NK-92 (cell line): ENCODE data around the gene EMILIN1.

ENCODE experiments used
- DNase-seq: peaks from one replicate; lab custom pipeline; 2025; ENCODE audit not compliant: unreplicated experiment; lab: John Stamatoyannopoulos, UW

Gene EMILIN1

GRCh38 chr2:27079233-27080139 lies 1.1 kb downstream of the EMILIN1 start:
- no peak for DNase-seq

DNA sequence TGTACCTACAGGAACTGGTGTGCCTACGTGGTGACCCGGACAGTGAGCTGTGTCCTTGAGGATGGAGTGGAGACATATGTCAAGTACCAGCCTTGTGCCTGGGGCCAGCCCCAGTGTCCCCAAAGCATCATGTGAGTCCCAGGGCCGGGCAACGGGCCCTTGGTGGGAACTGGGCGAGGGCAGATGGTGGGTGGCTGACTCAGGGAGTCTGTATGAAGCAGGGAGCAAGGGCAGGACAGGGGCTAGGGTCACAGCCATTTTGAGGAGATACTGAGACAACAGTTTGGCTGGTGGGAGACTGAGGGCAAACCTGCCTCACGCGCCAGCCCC lies 1.7 kb downstream of the EMILIN1 start:
- DNase-seq, result no peak

DNA sequence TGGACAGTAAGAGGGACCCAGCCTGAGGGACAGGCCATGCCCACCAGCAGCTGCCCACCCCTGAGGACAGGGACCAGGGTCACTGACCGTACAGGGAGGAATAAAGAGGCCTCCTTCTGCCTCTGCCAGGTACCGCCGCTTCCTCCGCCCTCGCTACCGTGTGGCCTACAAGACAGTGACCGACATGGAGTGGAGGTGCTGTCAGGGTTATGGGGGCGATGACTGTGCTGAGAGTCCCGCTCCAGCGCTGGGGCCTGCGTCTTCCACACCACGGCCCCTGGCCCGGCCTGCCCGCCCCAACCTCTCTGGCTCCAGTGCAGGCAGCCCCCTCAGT lies 2.2 kb downstream of the EMILIN1 start:
- no peak for DNase-seq

DNA sequence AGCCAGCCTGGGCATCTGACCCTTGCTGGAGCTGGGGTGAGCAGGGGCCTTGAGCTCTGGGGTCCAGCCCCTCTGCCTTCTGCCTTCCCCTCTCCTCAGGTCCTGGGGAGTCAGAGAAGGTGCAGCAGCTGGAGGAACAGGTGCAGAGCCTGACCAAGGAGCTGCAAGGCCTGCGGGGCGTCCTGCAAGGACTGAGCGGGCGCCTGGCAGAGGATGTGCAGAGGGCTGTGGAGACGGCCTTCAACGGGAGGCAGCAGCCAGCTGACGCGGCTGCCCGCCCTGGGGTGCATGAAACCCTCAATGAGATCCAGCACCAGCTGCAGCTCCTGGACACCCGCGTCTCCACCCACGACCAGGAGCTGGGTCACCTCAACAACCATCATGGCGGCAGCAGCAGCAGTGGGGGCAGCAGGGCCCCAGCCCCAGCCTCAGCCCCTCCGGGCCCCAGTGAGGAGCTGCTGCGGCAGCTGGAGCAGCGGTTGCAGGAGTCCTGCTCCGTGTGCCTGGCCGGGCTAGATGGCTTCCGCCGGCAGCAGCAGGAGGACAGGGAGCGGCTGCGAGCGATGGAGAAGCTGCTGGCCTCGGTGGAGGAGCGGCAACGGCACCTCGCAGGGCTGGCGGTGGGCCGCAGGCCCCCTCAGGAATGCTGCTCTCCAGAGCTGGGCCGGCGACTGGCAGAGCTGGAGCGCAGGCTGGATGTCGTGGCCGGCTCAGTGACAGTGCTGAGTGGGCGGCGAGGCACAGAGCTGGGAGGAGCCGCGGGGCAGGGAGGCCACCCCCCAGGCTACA lies 3.8 kb downstream of the EMILIN1 start:
- DNase-seq, result no peak

DNA sequence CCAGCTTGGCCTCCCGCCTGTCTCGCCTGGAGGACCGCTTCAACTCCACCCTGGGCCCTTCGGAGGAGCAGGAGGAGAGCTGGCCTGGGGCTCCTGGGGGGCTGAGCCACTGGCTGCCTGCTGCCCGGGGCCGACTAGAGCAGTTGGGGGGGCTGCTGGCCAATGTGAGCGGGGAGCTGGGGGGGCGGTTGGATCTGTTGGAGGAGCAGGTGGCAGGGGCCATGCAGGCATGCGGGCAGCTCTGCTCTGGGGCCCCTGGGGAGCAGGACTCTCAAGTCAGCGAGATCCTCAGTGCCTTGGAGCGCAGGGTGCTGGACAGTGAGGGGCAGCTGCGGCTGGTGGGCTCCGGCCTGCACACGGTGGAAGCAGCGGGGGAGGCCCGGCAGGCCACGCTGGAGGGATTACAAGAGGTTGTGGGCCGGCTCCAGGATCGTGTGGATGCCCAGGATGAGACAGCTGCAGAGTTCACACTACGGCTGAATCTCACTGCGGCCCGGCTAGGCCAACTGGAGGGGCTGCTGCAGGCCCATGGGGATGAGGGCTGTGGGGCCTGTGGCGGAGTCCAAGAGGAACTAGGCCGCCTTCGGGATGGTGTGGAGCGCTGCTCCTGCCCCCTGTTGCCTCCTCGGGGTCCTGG lies 4.5 kb downstream of the EMILIN1 start:
- DNase-seq, result no peak

DNA sequence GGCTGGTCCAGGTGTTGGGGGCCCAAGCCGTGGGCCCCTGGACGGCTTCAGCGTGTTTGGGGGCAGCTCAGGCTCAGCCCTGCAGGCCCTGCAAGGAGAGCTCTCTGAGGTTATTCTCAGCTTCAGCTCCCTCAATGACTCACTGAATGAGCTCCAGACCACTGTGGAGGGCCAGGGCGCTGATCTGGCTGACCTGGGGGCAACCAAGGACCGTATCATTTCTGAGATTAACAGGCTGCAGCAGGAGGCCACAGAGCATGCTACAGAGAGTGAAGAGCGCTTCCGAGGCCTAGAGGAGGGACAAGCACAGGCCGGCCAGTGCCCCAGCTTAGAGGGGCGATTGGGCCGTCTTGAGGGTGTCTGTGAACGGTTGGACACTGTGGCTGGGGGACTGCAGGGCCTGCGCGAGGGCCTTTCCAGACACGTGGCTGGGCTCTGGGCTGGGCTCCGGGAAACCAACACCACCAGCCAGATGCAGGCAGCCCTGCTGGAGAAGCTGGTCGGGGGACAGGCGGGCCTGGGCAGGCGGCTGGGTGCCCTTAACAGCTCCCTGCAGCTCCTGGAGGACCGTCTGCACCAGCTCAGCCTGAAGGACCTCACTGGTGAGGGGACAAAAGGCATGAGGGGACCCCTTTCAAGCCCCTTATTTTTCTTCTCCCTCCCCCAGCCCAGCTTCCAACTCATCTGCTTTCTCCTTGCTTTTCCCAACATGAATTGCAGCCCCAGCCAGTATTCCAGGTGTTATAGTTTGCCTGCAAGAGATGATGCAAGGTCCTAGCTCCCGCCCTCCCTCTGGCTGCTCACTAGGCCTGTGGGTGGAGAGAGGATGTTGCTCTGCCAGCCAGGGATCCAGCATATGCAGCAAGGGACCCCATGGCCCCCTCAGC lies 5.2 kb downstream of the EMILIN1 start:
- no peak for DNase-seq

GRCh38 chr2:27084297-27085061 lies 6.1 kb downstream of the EMILIN1 start:
- no peak for DNase-seq

GRCh38 chr2:27085062-27085672 lies 6.8 kb downstream of the EMILIN1 start:
- DNase-seq, result no peak

GRCh38 chr2:27085673-27086089 lies 7.3 kb downstream of the EMILIN1 start:
- DNase-seq, result no peak

DNA sequence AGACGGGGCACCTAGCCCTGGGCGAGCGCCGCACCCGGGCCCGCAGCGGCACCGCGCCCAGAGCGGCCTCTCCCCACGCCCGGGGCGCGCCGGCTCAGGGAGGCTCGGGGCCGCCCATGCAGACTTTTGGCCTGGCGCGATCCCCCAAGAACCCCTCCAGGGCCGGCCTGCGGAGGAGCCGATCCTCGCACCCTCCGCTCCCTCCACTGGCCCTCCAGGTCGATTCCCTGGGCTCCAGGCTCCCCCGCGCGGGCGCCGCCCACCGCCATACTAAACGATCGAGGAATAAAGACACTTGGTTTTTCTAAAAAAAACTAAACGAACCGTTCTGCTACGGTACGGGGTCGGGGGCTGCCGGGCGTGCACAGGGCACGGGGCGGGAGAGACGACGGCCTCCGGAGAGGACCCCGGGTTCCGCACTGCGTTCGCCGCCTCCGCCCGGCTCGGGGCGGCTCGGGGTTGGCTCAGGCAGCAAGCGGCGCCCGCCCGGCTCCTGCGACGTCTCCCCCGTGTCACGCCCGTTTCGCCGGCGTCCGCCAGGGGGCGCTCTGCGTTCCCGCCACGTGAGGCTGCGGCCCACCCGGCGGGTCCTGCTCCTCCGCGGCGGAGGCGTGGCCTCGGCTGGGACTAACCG lies 7.8 kb downstream of the EMILIN1 start:
- peak; percentile 75 for DNase-seq

DNA sequence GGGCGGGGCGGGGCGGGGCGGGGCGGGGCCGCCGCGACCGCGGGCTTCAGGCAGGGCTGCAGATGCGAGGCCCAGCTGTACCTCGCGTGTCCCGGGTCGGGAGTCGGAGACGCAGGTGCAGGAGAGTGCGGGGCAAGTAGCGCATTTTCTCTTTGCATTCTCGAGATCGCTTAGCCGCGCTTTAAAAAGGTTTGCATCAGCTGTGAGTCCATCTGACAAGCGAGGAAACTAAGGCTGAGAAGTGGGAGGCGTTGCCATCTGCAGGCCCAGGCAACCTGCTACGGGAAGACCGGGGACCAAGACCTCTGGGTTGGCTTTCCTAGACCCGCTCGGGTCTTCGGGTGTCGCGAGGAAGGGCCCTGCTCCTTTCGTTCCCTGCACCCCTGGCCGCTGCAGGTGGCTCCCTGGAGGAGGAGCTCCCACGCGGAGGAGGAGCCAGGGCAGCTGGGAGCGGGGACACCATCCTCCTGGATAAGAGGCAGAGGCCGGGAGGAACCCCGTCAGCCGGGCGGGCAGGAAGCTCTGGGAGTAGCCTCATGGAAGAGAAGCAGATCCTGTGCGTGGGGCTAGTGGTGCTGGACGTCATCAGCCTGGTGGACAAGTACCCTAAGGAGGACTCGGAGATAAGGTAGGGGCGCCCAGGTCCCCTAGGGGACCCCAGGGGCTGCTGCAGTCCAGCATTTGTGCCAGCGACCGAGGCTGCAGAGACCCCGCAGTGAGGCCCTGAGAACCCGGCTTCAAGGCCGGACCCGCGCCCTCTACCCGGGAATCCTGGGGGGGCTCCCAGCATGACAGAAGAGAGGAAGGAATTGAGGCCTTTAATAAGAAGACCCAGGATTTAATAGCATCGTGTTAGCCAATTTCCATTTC lies 8.5 kb downstream of the EMILIN1 start, which contains the start of gene KHK:
Gene KHK (plus strand): TSS at position 49 of the 870 bp plus-strand sequence. CDS start 488 bp downstream, at position 537.
- DNase-seq, result no peak

DNA sequence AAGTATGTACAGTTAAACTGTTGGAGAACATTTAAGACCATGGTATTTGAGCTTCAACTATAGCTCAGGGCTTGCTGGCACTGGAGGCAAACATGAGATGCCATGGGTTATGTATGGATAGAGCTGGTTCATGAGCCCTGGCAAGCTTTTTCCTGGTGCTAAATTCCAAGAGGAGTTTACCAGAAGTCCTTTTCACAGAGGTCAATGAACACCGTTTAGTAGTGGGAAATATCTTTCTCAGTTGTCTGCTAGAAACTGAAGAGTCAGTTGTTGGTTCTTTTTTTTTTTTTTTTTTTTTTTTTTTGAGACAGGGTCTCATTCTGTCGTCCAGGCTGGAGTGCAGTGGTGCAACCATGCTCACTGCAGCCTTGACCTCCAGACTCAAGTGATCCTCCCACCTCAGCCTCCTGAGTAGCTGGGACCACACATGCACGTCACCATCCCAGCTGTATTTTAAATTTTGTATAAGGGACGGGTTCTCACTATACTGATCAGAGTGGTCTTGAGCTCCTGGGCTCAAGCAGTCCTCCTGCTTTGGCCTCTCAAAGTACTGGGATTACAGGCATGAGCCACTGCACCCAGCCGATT lies 9.5 kb downstream of the EMILIN1 start:
- no peak for DNase-seq

GRCh38 chr2:27088634-27089033 lies 10.2 kb downstream of the EMILIN1 start:
- no peak for DNase-seq

- no peak for DNase-seq
Measured at GRCh38 chr2:27089111-27089954, 10.9 kb downstream of the EMILIN1 start.

- no peak for DNase-seq
Measured at GRCh38 chr2:27091746-27092695, 13.6 kb downstream of the EMILIN1 start.
